ENCODE data around the gene IL11RA.

- TF ChIP-seq SRF (CRISPR knock-in tag; IDR thresholded peaks at IDR 0.05) (no peak), NRF1 (conservative IDR thresholded peaks at IDR 0.05 in 1 of 2, IDR thresholded peaks at IDR 0.05 in 1 of 2) (no peak), ZNF274 (IDR thresholded peaks at IDR 0.05; ENCODE audit: borderline replicate concordance, low read depth, low read length) (no peak), ARID4B (CRISPR knock-in tag; IDR thresholded peaks at IDR 0.05) (no peak), E4F1 (CRISPR knock-in tag; IDR thresholded peaks at IDR 0.05; ENCODE audit: borderline replicate concordance) (no peak), PATZ1 (CRISPR knock-in tag; IDR thresholded peaks at IDR 0.05; ENCODE audit: borderline replicate concordance) (no peak), KDM1A (IDR thresholded peaks at IDR 0.05) (no peak), POLR2AphosphoS2 (IDR thresholded peaks at IDR 0.05; ENCODE audit: low read length) (no peak), TCF3 (CRISPR knock-in tag; IDR thresholded peaks at IDR 0.05) (no peak), KLF16 (IDR thresholded peaks at IDR 0.05) (no peak), ZBTB26 (CRISPR knock-in tag; IDR thresholded peaks at IDR 0.05) (no peak)
These were observed 34.2 kb downstream of the IL11RA start for GRCh38 chr9:34686231-34686630.
